Glutamatergic neuron (in vitro differentiated cells): ENCODE data around the gene SUPT6H. TPM values are rescaled to one million over a fixed set of nuclear protein-coding genes. Genes with fewer than 3 reads are reported as not detected.

Experiments
- DNase-seq: peaks from one replicate; pipeline ENCODE4 v3.0.0; 2022
- H3K27ac Mint-ChIP-seq: one replicate; pipeline ENCODE4 v1.8.0; 2020; ENCODE audit warnings: mild to moderate bottlenecking, mixed read lengths, inconsistent platforms; ENCODE audit not compliant: unreplicated experiment
- H3K27me3 Mint-ChIP-seq: one replicate; pipeline ENCODE4 v1.8.0; 2020; ENCODE audit warnings: mild to moderate bottlenecking, moderate library complexity, mixed read lengths, inconsistent platforms; ENCODE audit not compliant: unreplicated experiment
- H3K36me3 Mint-ChIP-seq: one replicate; pipeline ENCODE4 v1.8.0; 2020; ENCODE audit warnings: mild to moderate bottlenecking, mixed read lengths, inconsistent platforms; ENCODE audit not compliant: unreplicated experiment
- H3K4me1 Mint-ChIP-seq: one replicate; pipeline ENCODE4 v1.8.0; 2020; ENCODE audit warnings: mild to moderate bottlenecking, low read depth, mixed read lengths, inconsistent platforms; ENCODE audit not compliant: unreplicated experiment
- H3K4me3 Mint-ChIP-seq: one replicate; pipeline ENCODE4 v1.8.0; 2020; ENCODE audit warnings: mild to moderate bottlenecking, mixed read lengths, inconsistent platforms; ENCODE audit not compliant: unreplicated experiment
- H3K9me3 Mint-ChIP-seq: one replicate; pipeline ENCODE4 v1.8.0; 2020; ENCODE audit warnings: mild to moderate bottlenecking, moderate library complexity, mixed read lengths, inconsistent platforms; ENCODE audit not compliant: unreplicated experiment
- total RNA-seq: library from RNA; stranded (reverse); fragmentation: NEBNext Ultra II Directional; extraction: Animal tissue kit (Norgen Biotek cat#: 25700); gene quantifications from one replicate; pipeline ENCODE4 v1.2.1, GENCODE V29; 2021; ENCODE audit not compliant: unreplicated experiment
- TF ChIP-seq, protein P1 (sequence below): fragments of 200-600 bp; sonication (generic); IDR thresholded peaks from one replicate; pipeline ENCODE4 v1.5.0; 2021; ENCODE audit not compliant: partially characterized antibody, unreplicated experiment

Gene SUPT6H
- total RNA-seq, 1 donor from 2014 or later = 108 TPM

DNA sequence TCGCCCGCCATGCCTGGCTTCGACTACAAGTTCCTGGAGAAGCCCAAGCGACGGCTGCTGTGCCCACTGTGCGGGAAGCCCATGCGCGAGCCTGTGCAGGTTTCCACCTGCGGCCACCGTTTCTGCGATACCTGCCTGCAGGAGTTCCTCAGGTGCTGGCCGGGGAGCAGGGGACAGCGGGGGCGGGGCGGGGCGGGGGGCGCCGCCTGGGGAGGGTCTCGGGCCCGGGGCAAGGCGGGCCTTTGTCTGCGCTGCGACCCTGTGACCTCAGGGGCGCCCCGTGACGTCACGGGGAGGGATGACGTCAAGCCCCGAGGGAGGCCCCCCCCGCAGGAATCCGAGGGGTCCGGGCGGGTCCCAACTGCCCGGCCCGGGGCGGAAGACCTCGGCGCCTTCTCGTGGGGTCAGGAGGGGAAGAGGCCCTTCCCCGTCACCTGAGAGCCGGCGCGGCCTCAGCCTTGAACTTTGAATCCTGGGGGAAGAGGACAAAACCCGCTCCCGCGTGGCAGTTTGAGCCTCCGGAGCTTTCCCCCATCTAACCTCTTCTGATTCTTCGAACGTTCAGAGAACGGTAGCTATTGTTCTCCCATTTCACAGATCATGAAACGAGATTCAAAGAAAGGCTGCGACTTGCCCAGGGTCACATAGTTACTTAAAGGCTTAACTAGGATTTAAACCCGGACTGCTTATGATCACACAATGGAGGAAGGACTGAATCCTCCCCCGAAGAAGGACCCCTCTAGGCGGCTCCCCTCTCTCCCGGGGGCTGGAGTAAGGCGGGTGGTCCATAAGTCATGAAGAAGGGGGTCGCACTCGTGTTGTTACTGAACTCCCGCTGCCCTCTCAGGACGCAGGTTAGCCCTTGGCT is 82.3 kb downstream of the SUPT6H start:
- peak; percentile 91 for DNase-seq
- H3K4me3 Mint-ChIP-seq = peak overlapping the region; percentile 90
- no peaks in the 10 kb centered on the region for H3K36me3 Mint-ChIP-seq
- H3K27me3 Mint-ChIP-seq = peaks cover 27% of the 10 kb centered on the region
- TF ChIP-seq, protein P1, sequence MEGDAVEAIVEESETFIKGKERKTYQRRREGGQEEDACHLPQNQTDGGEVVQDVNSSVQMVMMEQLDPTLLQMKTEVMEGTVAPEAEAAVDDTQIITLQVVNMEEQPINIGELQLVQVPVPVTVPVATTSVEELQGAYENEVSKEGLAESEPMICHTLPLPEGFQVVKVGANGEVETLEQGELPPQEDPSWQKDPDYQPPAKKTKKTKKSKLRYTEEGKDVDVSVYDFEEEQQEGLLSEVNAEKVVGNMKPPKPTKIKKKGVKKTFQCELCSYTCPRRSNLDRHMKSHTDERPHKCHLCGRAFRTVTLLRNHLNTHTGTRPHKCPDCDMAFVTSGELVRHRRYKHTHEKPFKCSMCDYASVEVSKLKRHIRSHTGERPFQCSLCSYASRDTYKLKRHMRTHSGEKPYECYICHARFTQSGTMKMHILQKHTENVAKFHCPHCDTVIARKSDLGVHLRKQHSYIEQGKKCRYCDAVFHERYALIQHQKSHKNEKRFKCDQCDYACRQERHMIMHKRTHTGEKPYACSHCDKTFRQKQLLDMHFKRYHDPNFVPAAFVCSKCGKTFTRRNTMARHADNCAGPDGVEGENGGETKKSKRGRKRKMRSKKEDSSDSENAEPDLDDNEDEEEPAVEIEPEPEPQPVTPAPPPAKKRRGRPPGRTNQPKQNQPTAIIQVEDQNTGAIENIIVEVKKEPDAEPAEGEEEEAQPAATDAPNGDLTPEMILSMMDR = no peak
- H3K9me3 Mint-ChIP-seq = peaks cover 28% of the 10 kb centered on the region
- peaks cover 19% of the 10 kb centered on the region for H3K4me1 Mint-ChIP-seq
- H3K27ac Mint-ChIP-seq = peak overlapping the region; percentile 96

GRCh38 chr17:28744972-28745785 is 83.2 kb downstream of the SUPT6H start:
- DNase-seq = peak; percentile 85
- Mint-ChIP-seq H3K36me3 (no peaks in the 10 kb centered on the region), H3K9me3 (peaks cover 28% of the 10 kb centered on the region), H3K27ac (peak overlapping the region; percentile 96), H3K27me3 (peaks cover 27% of the 10 kb centered on the region), H3K4me1 (peaks cover 19% of the 10 kb centered on the region), H3K4me3 (peak overlapping the region; percentile 90)
- TF ChIP-seq, protein P1 = no peak

GRCh38 chr17:28745786-28746411 is 83.9 kb downstream of the SUPT6H start:
- no peaks in the 10 kb centered on the region for H3K36me3 Mint-ChIP-seq
- H3K27ac Mint-ChIP-seq = peak overlapping the region; percentile 96
- peaks cover 28% of the 10 kb centered on the region for H3K9me3 Mint-ChIP-seq
- H3K4me3 Mint-ChIP-seq = peak overlapping the region; percentile 90
- peaks cover 22% of the 10 kb centered on the region for H3K4me1 Mint-ChIP-seq
- DNase-seq = no peak
- H3K27me3 Mint-ChIP-seq = peaks cover 32% of the 10 kb centered on the region
- TF ChIP-seq, protein P1 = no peak

DNA sequence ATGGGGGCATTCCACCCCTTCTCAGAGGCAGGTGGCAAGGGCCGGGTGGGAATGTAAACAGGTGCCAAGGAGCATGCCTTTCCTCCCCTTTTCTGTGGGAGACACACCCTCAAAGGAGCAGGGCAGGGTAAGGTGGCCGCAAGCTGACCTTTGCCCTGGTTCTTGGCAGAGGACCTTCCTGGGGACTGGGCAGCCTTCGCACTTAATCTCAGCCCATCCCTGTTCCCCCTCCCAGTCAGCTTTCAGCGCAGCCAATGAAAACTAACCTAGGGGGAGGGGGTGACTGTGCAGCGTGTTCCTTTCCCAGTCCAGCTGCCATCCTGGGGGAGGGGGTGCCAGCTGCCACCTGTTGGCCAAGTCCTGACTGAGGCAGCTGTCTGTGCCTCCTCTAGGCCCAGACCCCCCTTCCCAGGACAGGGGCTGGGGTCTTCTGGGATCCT is 84.6 kb downstream of the SUPT6H start:
- no peaks in the 10 kb centered on the region for H3K36me3 Mint-ChIP-seq
- peak overlapping the region; percentile 90 for H3K4me3 Mint-ChIP-seq
- TF ChIP-seq, protein P1 = no peak
- peaks cover 17% of the 10 kb centered on the region for H3K4me1 Mint-ChIP-seq
- DNase-seq = peak; percentile 82
- peaks cover 32% of the 10 kb centered on the region for H3K27me3 Mint-ChIP-seq
- H3K9me3 Mint-ChIP-seq = peaks cover 28% of the 10 kb centered on the region
- H3K27ac Mint-ChIP-seq = peak overlapping the region; percentile 96
